Naive thymus-derived CD8-positive, alpha-beta T cell (primary cell): ENCODE data around the gene POGK. TPM values are rescaled to one million over a fixed set of nuclear protein-coding genes. Genes with fewer than 3 reads are reported as not detected.
A peak's percentile ranks its signal among the peaks of the same experiment; 100 is the strongest.

Experiments used
- ATAC-seq, 2 donors: fragments of 150-1000 bp; cut with Tn5 transposase in 1 of 2; sonication (Bioruptor Pico), chemical (Tn5 transposase) in 1 of 2; 1 replicate in 1 of 2; 2 replicates in 1 of 2; pipeline ENCODE4 v1.10.0; 2021; ENCODE audit warnings: mild to moderate bottlenecking in 2 of 2, moderate library complexity in 2 of 2
- POLR2A ChIA-PET: fragments of 350-600 bp; sonication (Branson Sonifier 250); formaldehyde crosslinking; loops from one replicate; lab custom pipeline; 2021; ENCODE audit warnings: antibody characterized with exemption; lab: Charles Lee
- DNase-seq, 10 donors: peaks; one replicate each; pipeline versions ENCODE4 v3.0.0 to v3.0.0-alpha.2; 2020 to 2022
- H3K27ac Mint-ChIP-seq, 10 donors: one replicate each; pipeline ENCODE4 v1.8.0; 2020 to 2022; ENCODE audit warnings: mild to moderate bottlenecking in 10 of 10, mixed read lengths in 10 of 10, moderate library complexity in 4 of 10, inconsistent platforms in 1 of 10
- H3K27me3 Mint-ChIP-seq, 5 donors: one replicate each; pipeline ENCODE4 v1.8.0; 2021 to 2022; ENCODE audit warnings: mixed read lengths in 5 of 5
- H3K36me3 Mint-ChIP-seq, 3 donors: one replicate each; pipeline ENCODE4 v1.8.0; 2020 to 2022; ENCODE audit warnings: mixed read lengths in 3 of 3, mild to moderate bottlenecking in 2 of 3, inconsistent platforms in 1 of 3
- H3K4me1 Mint-ChIP-seq, 4 donors: one replicate each; pipeline ENCODE4 v1.8.0; 2021 to 2022; ENCODE audit warnings: mixed read lengths in 4 of 4
- H3K4me3 Mint-ChIP-seq, 10 donors: one replicate each; pipeline ENCODE4 v1.8.0; 2020 to 2022; ENCODE audit warnings: mild to moderate bottlenecking in 10 of 10, mixed read lengths in 10 of 10, moderate library complexity in 6 of 10, inconsistent platforms in 1 of 10
- H3K9me3 Mint-ChIP-seq, 9 donors: one replicate each; pipeline ENCODE4 v1.8.0; 2020 to 2022; ENCODE audit warnings: mixed read lengths in 9 of 9, mild to moderate bottlenecking in 3 of 9, inconsistent platforms in 1 of 9, moderate library complexity in 1 of 9
- polyA plus RNA-seq, 3 donors: library from polyadenylated mRNA; unstranded; fragments of 300-500 nt; fragmentation: Illumina TruSeq; gene quantifications; one replicate each; pipeline ENCODE4 v1.2.3, GENCODE V29; 2021
- total RNA-seq, 8 experiments: library from RNA in 2 of 8; stranded (reverse) in 2 of 8; gene quantifications; one replicate each; pipeline ENCODE4 v1.2.3 and lab custom pipeline; 2021 to 2026

The POGK gene
- total and polyA plus RNA-seq, 5 experiments from 2014 or later: 13.9 to 42.3 (median 23.0) TPM

DNA sequence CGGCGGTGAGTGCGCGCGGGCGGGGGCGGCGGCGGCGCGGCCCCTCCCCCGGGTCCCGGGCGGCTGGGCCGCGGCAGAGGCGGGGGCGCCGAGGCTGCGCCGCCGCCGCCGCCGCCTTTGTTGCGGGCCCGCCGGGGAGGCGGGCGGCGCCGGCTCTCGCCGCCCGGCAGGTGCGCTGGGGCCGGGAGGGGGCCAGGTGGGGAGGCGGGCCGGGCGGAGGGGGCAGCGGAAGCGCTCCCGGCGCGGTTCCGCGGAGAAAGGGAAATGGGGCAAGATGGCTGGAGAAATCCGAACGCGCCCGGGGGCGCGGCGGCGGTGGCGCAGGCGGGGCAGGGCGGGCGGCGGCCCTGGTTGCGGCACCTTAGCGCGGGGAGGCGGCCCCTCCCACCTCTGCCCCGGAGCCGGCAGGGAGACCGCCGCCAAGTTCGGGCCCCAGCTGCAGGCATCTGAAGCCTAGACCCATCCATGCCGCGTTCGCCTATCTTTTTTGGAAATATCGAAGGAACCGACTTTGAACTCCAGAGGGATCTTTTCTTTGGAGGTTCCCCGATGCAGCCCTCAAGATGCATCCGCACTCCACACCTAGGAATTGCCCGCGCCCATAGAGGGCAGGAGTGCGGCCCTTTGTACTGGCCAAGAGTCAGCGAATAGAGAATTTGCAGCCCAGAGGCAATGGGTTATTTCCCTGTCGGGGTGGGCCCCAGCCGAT lies 479 bp downstream of the POGK start:
- Mint-ChIP-seq H3K36me3 (peaks cover 0 to 40% (median 7%) of the 10 kb centered on the region in 3 donors), H3K4me3 (peak overlapping the region; percentile 79 to 90 (median 85)), H3K9me3 (no peaks in the 10 kb centered on the region), H3K27me3 (no peaks in the 10 kb centered on the region), H3K4me1 (peaks cover 35 to 61% (median 54%) of the 10 kb centered on the region in 4 donors), H3K27ac (peak overlapping the region; percentile 40 to 92 (median 88))
- POLR2A ChIA-PET: interaction anchor here (0.7 to 3.9 kb wide), 7 partner anchors 11 to 1209 kb away, joined by 3 to 35 read pairs (median 4); partner anchors contain the start of genes MGST3, POU2F1 and TADA1
- DNase-seq: peak; percentile 25 to 69 (median 50)
- ATAC-seq: peak; percentile 56 to 64

GRCh38 chr1:166840309-166841274 lies 1.3 kb downstream of the POGK start:
- ATAC-seq (no peak), DNase-seq (peak in 1 of 10 donors; percentile 24)
- Mint-ChIP-seq H3K36me3 (peaks cover 0 to 47% (median 8%) of the 10 kb centered on the region in 3 donors), H3K27me3 (no peaks in the 10 kb centered on the region), H3K9me3 (no peaks in the 10 kb centered on the region), H3K27ac (peak overlapping the region; percentile 40 to 92 (median 88)), H3K4me1 (peaks cover 37 to 69% (median 58%) of the 10 kb centered on the region in 4 donors), H3K4me3 (peak overlapping the region; percentile 79 to 90 (median 85))
- POLR2A ChIA-PET: interaction anchor here (0.7 to 3.9 kb wide), 4 partner anchors 11 to 380 kb away, joined by 3 to 35 read pairs (median 6); partner anchors contain the start of gene TADA1

DNA sequence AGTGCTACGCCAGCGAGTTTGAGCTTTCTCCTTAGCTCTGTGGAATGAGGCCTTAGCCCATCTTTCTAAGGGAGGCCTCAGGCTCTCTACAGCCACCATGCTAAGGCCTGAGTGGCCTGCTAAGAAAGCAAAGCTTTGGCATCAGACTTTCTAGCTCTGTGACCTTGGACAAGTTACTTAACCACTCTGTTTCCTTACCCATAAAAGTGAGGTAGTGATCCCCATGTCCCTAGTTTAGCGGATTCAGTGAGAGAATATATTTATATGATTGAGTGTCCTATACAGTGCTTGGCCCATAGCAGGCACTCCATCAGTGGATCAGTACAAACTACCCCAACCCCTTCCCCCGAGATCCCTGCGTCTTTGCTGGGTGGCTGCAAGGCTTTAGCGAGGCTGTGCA lies 4.0 kb downstream of the POGK start:
- H3K27ac Mint-ChIP-seq: peak overlapping the region in 6 of 10 donors; percentile 47 to 87 (median 56)
- peaks cover 47 to 85% (median 72%) of the 10 kb centered on the region in 4 donors for H3K4me1 Mint-ChIP-seq
- ATAC-seq: no peak
- H3K27me3 Mint-ChIP-seq: no peaks in the 10 kb centered on the region
- no peak for DNase-seq
- peaks cover 4 to 73% (median 18%) of the 10 kb centered on the region in 3 donors for H3K36me3 Mint-ChIP-seq
- POLR2A ChIA-PET: no interaction called here
- H3K4me3 Mint-ChIP-seq: no peak overlapping the region
- H3K9me3 Mint-ChIP-seq: no peaks in the 10 kb centered on the region

- H3K4me3 Mint-ChIP-seq: no peak overlapping the region
- H3K9me3 Mint-ChIP-seq: no peaks in the 10 kb centered on the region
These were observed 4.7 kb downstream of the POGK start for GRCh38 chr1:166843769-166844596.

DNA sequence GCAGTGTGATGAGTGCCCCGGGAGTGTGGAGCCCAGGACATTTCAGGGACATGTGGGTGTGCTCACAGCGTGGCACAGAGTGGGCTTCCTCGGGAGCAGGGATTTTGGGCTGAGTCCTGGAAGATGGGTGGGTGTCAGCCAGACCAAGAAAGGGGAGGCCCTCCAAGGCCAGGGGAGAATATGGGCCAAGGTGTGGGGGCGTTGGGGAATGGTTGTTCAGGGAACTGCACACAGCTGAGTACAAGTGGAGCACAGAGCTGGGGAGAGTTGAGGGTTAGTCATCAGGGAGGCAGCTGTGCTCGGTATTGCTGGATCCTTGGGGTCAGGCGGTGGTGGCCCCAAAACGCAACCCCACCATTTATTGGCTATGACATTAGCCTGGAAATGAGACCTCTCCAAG lies 5.5 kb downstream of the POGK start:
- H3K27ac Mint-ChIP-seq: peak overlapping the region in 8 of 10 donors; percentile 25 to 87 (median 67)
- peaks cover 44 to 81% (median 67%) of the 10 kb centered on the region in 4 donors for H3K4me1 Mint-ChIP-seq
- H3K4me3 Mint-ChIP-seq: no peak overlapping the region
- DNase-seq (no peak), ATAC-seq (no peak)
- peaks cover 4 to 88% (median 32%) of the 10 kb centered on the region in 3 donors for H3K36me3 Mint-ChIP-seq
- POLR2A ChIA-PET: interaction anchor here (0.6 kb wide), 1 partner anchor 130 kb away, joined by 4 read pairs; no protein-coding TSS in a partner anchor
- H3K27me3 Mint-ChIP-seq: no peaks in the 10 kb centered on the region
- H3K9me3 Mint-ChIP-seq: no peaks in the 10 kb centered on the region

More at GRCh38 chr1:166843769-166844596, 4.7 kb downstream of the POGK start:
- DNase-seq: no peak
- POLR2A ChIA-PET: no interaction called here
- Mint-ChIP-seq H3K27ac (peak overlapping the region; percentile 25 to 87 (median 56)), H3K36me3 (peaks cover 4 to 80% (median 24%) of the 10 kb centered on the region in 3 donors), H3K27me3 (no peaks in the 10 kb centered on the region), H3K4me1 (peaks cover 43 to 78% (median 66%) of the 10 kb centered on the region in 4 donors)
- ATAC-seq: no peak

DNA sequence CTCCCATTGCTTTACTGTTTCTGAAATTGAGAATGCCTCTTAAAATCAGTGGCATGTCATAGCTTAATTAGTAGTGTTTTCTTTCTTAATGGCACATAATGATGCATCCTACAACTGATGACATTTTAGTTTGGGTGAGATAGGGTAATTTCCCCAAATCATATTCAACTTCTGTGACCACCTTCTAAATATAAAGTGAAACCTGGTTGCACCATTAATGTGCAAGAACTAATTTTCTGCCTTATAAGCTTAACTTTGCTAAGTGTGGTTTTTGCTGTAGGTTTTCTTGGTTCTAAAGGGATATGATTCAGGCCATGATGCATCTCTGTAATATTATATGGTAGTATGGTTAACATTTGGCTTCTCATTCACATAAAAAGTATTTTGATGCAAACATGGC lies 8.9 kb downstream of the POGK start:
- POLR2A ChIA-PET: no interaction called here
- peak overlapping the region in 2 of 10 donors; percentile 55 to 65 for H3K27ac Mint-ChIP-seq
- peaks cover 11 to 96% (median 39%) of the 10 kb centered on the region in 3 donors for H3K36me3 Mint-ChIP-seq
- H3K9me3 Mint-ChIP-seq: no peaks in the 10 kb centered on the region
- DNase-seq (no peak), ATAC-seq (no peak)
- peaks cover 33 to 77% (median 52%) of the 10 kb centered on the region in 4 donors for H3K4me1 Mint-ChIP-seq
- H3K27me3 Mint-ChIP-seq: no peaks in the 10 kb centered on the region
- no peak overlapping the region for H3K4me3 Mint-ChIP-seq

GRCh38 chr1:166849135-166849534 lies 9.9 kb downstream of the POGK start:
- H3K36me3 Mint-ChIP-seq: peaks cover 11 to 98% (median 38%) of the 10 kb centered on the region in 3 donors
- H3K27ac Mint-ChIP-seq: peak overlapping the region in 2 of 10 donors; percentile 25 to 34
- POLR2A ChIA-PET: no interaction called here
- DNase-seq (no peak), ATAC-seq (no peak)
- H3K4me1 Mint-ChIP-seq: peaks cover 33 to 72% (median 50%) of the 10 kb centered on the region in 4 donors
- H3K4me3 Mint-ChIP-seq: no peak overlapping the region
- H3K27me3 Mint-ChIP-seq: no peaks in the 10 kb centered on the region
- no peaks in the 10 kb centered on the region for H3K9me3 Mint-ChIP-seq

- H3K4me3 Mint-ChIP-seq: no peak overlapping the region
- peak overlapping the region in 3 of 10 donors; percentile 15 to 63 (median 22) for H3K27ac Mint-ChIP-seq
- no peak for DNase-seq
- H3K4me1 Mint-ChIP-seq: peaks cover 14 to 40% (median 27%) of the 10 kb centered on the region in 4 donors
- no peaks in the 10 kb centered on the region for H3K9me3 Mint-ChIP-seq
- H3K27me3 Mint-ChIP-seq: no peaks in the 10 kb centered on the region
- peaks cover 10 to 98% (median 29%) of the 10 kb centered on the region in 3 donors for H3K36me3 Mint-ChIP-seq
- POLR2A ChIA-PET: interaction anchor here (2.4 kb wide), 1 partner anchor 14 kb away, joined by 8 read pairs; the partner anchor contains the start of gene POGK
- ATAC-seq: no peak
These were observed 13.6 kb downstream of the POGK start for GRCh38 chr1:166852918-166853317.

DNA sequence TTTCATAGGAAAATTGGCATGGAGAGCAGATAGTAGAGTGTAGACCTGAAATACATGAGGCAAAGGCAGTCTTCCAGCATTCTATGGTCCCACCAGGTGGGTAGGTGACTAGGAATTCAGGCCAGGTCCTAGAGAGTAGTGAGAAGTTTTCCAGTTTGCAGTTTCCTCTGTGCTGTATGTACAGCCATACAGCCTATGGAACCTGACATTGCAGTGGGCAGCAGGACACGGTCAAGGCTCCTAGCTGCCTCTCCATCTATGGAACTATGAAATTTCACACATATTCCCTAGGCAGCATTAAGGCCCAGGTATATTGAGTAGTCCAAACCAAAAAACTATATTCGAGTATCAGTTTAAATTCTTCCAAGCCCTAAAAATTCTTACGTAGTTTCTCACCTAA lies 16.3 kb downstream of the POGK start:
- no peaks in the 10 kb centered on the region for H3K9me3 Mint-ChIP-seq
- ATAC-seq: no peak

DNA sequence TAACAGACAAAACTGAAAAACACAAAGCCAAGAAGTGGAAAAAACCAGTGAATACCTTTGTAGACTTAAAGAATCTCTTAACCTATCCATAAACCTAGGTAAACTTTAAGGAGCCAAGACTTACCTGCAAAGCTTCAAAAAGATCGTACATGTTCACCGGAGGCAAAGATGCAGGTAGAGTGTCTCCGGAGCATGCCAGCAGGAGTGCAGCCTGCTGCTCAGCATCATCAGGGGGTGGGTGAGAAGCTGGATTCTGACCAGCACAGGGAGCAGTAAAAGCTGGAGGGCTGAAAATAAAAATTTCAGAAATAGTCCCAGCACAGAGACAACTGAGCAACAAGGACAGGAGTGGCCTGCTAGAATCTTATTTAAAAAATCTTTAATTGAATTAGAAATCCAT lies 18.7 kb downstream of the POGK start:
- no peaks in the 10 kb centered on the region for H3K27me3 Mint-ChIP-seq
- POLR2A ChIA-PET: no interaction called here
- peaks cover 6 to 20% (median 9%) of the 10 kb centered on the region in 4 donors for H3K4me1 Mint-ChIP-seq
- ATAC-seq: no peak
- no peaks in the 10 kb centered on the region for H3K9me3 Mint-ChIP-seq
- no peak overlapping the region for H3K4me3 Mint-ChIP-seq
- DNase-seq: no peak
- H3K36me3 Mint-ChIP-seq: peaks cover 7 to 97% (median 11%) of the 10 kb centered on the region in 3 donors
- peak overlapping the region in 4 of 10 donors; percentile 56 to 87 (median 82) for H3K27ac Mint-ChIP-seq

More for the DNA sequence above, 16.3 kb downstream of the POGK start:
- Mint-ChIP-seq H3K4me1 (peaks cover 15 to 36% (median 21%) of the 10 kb centered on the region in 4 donors), H3K27me3 (no peaks in the 10 kb centered on the region), H3K4me3 (no peak overlapping the region), H3K27ac (peak overlapping the region in 5 of 10 donors; percentile 1 to 51 (median 28)), H3K36me3 (peaks cover 9 to 97% (median 18%) of the 10 kb centered on the region in 3 donors)
- POLR2A ChIA-PET: interaction anchor here (0.9 kb wide), 1 partner anchor 29 kb away, joined by 4 read pairs; no protein-coding TSS in a partner anchor
- no peak for DNase-seq

DNA sequence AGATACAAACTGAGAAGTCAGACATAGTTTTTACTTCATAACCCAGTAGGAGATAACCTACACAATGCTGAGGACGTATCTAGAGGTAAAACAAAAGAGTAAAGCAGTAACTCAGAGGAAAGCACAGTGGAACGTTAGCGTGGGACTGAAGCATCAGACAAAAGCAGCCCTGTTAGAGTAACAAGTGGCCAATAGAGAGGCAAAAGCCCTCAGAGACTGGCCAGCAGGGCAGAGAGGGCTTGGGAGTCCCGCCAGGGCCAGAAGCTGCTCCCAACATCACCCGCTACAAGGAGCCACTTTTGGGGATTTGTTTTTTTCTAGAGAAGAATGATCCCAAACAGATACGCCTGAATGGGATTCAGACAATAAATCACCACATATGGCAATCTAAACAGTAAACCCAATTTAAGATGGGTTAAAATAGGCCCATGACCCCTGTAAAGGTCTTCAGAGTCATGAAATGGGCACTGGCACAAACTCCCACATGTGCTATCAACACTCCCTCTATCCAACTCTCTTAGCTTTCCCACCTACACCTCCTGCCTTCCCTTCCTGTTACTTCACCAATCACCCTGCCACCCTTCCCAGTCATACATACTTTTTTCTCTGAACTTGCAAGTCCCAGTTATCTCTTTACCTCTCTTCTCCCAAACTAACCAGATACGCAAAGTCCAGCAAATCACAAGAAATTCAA lies 19.6 kb downstream of the POGK start:
- Mint-ChIP-seq H3K36me3 (peaks cover 11 to 97% (median 11%) of the 10 kb centered on the region in 3 donors), H3K27ac (peak overlapping the region in 9 of 10 donors; percentile 4 to 70 (median 30)), H3K4me1 (peaks cover 1 to 17% (median 7%) of the 10 kb centered on the region in 4 donors), H3K27me3 (no peaks in the 10 kb centered on the region), H3K9me3 (no peaks in the 10 kb centered on the region), H3K4me3 (no peak overlapping the region)
- ATAC-seq (no peak), DNase-seq (no peak)
- POLR2A ChIA-PET: no interaction called here
